Nasal cavity respiratory epithelium epithelial cell of viscerocranial mucosa (primary cell): ENCODE results near the gene MYO3B. TPM values are rescaled to one million over a fixed set of nuclear protein-coding genes. Genes with fewer than 3 reads are reported as not detected.

ENCODE experiments used
- total RNA-seq: library from RNA; depleted of rRNA; stranded (reverse); fragments of >200 nt; gene quantifications from 2 replicates; pipeline ENCODE4 v1.2.3, GENCODE V29; 2014

Gene MYO3B
- total RNA-seq: 0.34 and 1.8 TPM in 2 replicates

GRCh38 chr2:170177950-170178781 lies at the start of gene MYO3B:
MYO3B (plus strand) TSS chr2:170178147; CDS start chr2:170178288, 141 bp downstream.

